Cerebellar cortex (tissue), 1 donor: Measurements from ENCODE around the gene SELENOK.
"Not testable (repeated sequence)": the region's sequence is repeated elsewhere in the genome, so short reads cannot be mapped to it uniquely, and the experiment has no call there.

Experiments
- DNase-seq: peaks from one replicate; pipeline ENCODE4 v3.0.0-alpha.2; 2015; ENCODE audit warnings: low spot score

Gene SELENOK

DNA sequence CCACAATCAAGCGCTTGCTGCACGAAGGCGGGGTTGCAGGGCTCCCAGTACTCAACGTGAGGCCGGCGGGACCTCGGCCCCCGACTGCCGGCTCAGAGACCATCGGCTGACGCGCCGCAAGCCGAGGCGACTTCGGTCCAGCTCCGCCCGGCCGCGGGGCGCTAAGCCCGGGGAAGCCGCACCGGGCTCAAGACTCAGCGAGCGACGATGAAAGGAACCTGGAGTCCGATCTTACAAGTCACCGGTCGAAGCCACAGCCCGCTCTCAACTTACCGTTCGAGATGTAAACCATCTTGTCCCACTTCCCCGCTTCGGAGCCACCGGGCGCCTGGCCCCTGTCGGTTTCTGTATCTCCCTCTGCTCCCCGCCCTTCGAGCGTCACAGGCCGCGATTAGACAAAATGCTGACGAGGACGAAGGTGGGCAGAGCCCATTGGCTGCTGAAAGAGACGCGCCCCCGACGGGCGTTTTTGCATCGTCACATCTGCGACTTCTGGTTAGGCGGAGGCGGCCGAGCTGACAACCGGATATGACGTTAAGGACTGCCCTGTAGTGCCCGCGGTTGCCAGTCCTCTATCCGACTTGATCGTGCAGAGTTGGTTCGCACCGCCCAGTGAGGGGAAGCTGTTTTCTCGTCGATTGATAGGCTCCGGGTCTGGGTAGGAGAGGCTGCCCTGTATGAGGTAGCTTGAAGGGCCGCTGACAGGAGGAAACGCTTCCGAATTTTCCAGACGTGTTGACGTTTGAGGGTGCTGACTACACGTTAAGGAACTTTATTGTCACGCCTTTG, at the start of gene SELENOK:
Gene SELENOK, minus strand, starts transcription at position 363 of the 789 bp plus-strand sequence.
- DNase-seq = peak; percentile 100

- no peak for DNase-seq
Measured at GRCh38 chr3:53941184-53941583, 49.5 kb upstream of the SELENOK start.

- DNase-seq = no peak
Measured at GRCh38 chr3:53940623-53941022, 49.0 kb upstream of the SELENOK start.

DNA sequence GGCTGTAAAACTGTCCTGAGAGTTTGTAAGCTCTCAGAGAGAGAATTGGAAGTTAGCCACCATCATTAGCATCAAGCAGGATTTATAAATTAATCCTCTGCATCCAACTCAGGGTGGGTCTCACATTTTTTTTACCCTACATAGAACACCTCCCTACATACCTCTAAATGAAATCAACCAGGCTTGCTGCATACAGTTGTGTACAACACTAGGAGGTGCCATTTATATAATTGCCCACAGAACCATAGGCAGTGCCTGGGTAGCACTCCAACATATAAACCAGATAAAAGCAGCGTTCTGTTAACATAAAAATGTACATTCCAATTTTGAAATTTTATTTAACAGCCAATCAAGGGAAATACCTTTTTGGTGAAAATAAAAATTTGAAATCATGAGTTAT, 48.2 kb upstream of the SELENOK start:
- DNase-seq = no peak

- no peak for DNase-seq
Measured at GRCh38 chr3:53939086-53939582, 47.5 kb upstream of the SELENOK start.

GRCh38 chr3:53938645-53939044, 47.0 kb upstream of the SELENOK start:
- peak; percentile 65 for DNase-seq

- DNase-seq = no peak
Measured at GRCh38 chr3:53936347-53936746, 44.7 kb upstream of the SELENOK start.

DNA sequence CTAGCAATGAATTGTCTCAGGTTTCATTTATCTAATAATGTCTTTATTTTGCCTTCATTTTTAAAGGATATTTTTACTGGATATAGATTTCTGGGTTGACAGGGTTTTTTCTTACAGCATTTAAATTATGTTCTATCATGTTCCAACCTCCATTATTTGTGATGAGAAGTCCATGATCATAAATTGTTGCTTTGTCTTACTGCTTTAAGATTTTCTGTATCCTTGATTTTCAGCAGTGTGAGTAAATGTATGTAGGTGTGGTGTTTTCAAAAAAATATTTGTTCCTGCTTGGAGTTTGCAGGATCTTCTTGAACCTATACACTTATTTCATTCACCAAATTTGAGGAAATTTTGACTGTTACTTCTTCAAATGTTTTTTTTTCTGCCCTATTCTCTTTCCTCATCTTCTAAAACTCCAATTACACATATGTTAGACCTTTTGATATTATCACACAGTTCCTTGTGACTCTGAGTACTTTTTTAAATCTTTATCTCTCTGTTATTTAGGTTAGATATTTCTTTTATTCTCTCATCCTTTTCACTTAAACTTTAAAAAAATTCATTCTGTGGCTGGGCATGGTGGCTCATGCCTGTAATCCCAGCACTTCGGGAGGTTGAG, 43.7 kb upstream of the SELENOK start:
- DNase-seq = no peak

DNA sequence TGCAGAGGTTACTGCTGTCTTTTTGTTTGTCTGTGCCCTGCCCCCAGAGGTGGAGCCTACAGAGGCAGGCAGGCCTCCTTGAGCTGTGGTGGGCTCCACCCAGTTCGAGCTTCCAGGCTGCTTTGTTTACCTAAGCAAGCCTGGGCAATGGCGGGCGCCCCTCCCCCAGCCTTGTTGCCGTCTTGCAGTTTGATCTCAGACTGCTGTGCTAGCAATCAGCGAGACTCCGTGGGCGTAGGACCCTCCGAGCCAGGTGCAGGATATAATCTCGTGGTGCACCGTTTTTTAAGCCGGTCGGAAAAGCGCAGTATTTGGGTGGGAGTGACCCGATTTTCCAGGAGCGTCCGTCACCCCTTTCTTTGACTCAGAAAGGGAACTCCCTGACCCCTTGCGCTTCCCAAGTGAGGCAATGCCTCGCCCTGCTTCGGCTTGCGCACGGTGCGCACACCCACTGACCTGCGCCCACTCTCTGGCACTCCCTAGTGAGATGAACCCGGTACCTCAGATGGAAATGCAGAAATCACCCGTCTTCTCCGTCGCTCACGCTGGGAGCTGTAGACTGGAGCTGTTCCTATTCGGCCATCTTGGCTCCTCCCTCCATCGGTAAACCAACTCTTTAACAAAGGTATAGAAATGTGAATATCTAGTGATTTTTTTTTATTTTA, 35.7 kb upstream of the SELENOK start:
- DNase-seq = not testable (repeated sequence)

- peak; percentile 8 for DNase-seq
Measured at GRCh38 chr3:53921296-53921695, 29.6 kb upstream of the SELENOK start.

- no peak for DNase-seq
Measured at GRCh38 chr3:53919741-53920140, 28.1 kb upstream of the SELENOK start.

DNA sequence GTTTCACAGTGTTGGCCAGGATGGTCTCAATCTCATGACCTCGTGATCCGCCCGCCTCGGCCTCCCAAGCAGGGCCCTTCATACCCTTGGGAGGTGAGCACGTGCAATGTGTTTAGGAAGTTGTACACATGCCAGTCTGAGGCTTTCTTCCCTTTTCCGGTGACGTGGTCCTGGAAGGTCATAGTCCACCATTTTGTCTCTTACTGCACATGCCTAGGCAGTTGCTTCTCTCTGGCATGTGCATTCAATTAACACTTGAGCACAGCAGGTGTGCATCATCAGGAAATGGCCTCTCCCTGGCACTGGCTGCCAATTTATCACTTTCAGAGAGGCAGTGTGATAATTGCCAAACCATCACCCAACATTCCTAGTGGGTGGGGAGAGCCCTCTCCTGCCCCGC, 21.7 kb upstream of the SELENOK start:
- no peak for DNase-seq

DNA sequence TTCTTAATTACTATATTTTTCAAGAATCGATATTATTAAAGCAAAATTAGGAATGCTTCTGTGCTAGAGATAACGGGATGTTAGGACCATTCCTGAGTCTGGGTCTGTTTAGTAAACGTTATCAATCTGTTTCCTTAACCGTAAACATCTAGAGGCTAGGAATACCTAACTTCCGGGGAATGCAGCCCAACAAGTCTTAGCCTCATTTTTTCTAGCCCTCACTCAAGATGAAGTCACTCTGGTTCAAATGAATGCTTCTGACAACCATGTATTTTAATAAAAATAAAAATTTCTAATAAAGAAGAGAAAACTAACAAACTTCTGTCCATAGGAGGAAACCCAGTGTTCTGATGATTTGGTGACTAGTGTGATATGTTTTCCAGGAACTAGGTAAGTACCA, 11.1 kb upstream of the SELENOK start:
- DNase-seq = no peak

DNA sequence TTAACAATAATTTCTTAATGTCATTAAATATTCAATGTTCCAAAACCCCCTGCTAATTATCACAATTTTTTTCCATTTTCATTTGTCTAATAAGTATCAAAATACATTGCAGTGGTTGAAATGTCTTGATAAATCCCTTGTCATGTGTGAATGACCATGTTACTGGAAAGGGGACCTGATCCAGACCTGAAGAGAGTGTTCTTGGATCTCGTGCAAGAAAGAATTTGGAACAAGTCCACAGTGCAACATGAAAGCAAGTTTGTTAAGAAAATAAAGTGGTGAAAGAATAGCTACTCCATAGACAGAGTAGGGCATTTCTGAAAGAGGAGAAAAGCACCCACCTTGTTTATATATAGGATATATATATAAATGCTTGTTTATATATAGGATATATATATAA, 10.4 kb upstream of the SELENOK start:
- no peak for DNase-seq

DNA sequence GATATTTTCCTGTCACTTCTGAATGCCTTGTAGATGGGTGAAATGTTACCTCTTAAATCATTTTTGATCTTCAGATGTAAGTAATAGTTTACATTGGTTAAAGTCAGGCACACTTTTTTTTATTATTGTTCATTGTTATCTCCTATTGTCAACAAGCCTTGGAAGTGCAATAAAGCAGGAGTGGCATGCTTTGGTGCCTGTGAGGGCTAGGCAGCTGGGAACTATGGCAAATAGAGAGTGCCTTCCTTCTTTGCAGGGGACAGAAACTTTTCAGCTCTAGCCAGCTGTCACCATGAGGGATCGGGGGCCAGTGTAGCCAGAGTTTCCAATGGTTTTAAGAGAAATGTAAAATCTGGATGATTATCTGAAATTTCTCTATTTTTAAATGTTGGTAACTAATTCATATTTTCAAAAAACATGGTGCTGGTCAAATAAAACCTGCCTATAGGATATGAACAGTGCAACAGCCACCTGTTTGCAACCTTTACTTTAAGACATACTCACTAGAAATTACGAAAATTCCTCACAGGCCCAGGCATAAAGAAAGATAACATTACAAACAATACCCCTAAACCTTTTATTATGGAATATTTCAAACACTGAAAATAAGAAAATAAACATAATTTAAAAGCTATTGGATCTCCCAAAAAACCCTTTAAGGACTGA, 9.1 kb upstream of the SELENOK start:
- no peak for DNase-seq

GRCh38 chr3:53899750-53900149, 8.1 kb upstream of the SELENOK start:
- DNase-seq = no peak

- no peak for DNase-seq
Measured at GRCh38 chr3:53892286-53892637, 603 bp upstream of the SELENOK start.

DNA sequence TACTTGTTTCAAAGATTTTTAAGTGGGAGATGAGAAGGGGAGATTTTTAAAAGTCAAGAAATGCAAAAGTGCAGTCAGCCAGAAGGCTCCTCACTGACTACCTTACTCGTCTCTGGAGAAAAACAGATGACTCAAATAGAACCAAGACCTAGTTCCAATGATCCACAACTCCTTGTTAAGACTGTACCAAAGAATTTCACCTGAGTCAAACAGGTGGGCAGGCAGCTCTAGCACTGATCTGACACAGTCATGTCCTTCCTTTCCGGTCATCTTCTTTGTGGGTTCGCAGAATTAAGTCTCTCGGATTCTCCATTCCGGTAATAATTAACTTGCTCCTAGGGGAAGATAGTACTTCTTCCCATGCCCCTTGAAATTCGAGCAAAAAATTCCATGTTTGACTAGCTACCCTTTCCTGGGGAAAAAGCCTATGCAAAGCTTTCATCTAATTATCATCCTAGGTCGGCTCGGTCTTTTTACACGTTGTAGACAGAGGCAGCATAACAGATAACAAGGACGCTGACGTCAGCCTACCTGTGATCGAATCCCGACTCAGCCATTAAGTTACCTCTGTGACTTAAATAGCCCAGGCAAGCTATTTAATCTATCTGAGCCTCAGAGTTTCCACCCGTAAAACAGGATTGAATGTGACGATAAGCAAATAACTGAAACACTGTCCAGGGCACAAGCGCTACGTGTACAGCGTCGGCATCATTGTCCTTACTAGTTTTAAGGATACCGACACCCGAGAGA, 758 bp downstream of the SELENOK start:
- peak; percentile 46 for DNase-seq

DNA sequence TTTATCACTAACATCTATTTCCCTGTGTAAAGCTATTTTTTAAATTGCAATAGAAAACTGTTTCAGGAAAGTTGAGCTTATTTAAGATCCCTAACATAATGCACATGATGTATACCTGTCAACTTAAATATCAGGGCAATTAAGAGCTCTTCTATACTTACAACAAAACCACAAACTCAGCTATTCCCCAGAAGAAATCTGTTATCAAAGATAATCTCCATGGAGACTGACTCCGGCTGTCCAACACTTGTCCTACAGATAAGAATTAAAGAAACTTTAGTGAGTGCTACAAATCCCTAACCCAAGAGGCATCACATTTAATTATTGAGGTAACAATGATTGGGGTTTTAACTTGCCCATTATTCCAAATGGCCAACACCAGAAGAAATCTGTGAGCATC, 3.4 kb downstream of the SELENOK start:
- DNase-seq = no peak

DNA sequence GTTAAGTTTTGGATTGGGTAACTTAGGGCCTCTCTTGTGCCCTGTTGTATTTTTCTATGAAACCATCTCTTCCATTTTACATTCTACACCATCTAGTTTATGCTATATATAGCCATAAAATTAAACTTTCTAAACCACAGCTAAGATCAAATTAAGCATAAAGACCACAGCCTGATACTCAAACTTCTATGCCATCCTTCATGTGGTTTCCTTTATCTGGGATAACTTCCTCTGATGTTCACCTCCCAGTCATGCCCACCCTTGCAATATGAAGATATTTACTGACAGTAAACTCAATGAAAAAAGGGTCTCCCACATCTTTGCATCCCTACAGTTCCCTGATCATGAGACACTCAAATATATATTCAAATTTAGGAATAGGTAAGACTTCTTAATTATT, 4.2 kb downstream of the SELENOK start:
- no peak for DNase-seq

- DNase-seq = no peak
Measured at GRCh38 chr3:53885239-53885638, 6.4 kb downstream of the SELENOK start.

GRCh38 chr3:53884623-53885022, 7.0 kb downstream of the SELENOK start:
- no peak for DNase-seq
